NB4 (cell line): ENCODE measurements around the gene KAT2B.

Experiments
- DNase-seq: peaks from one replicate; pipeline ENCODE4 v3.0.0; 2010; ENCODE audit warnings: low read depth
- H3K4me3 ChIP-seq: one replicate; pipeline ENCODE4 v1.5.1; 2011; ENCODE audit warnings: mild to moderate bottlenecking, low read depth, low read length, moderate library complexity
- CTCF ChIP-seq: IDR thresholded peaks from one replicate; pipeline ENCODE4 v1.5.1; 2012; ENCODE audit warnings: low read depth, low read length
- MAX ChIP-seq: IDR thresholded peaks from 2 replicates; pipeline ENCODE4 v1.6.1; 2011; ENCODE audit warnings: low read depth, low read length
- MYC ChIP-seq: IDR thresholded peaks from 2 replicates; pipeline ENCODE4 v1.6.1; 2011; ENCODE audit warnings: low read depth, low read length
- POLR2A ChIP-seq: IDR thresholded peaks from 2 replicates; pipeline ENCODE4 v1.6.1; 2011; ENCODE audit warnings: mild to moderate bottlenecking; ENCODE audit not compliant: insufficient read length; ENCODE audit errors: extremely low read depth

Gene KAT2B

GRCh38 chr3:20186600-20187004, 146.4 kb downstream of the KAT2B start:
- DNase-seq = no peak
- H3K4me3 ChIP-seq = peak overlapping the region; percentile 93
- no peak for TF ChIP-seq POLR2A

- TF ChIP-seq MYC (no peak), MAX (no peak), CTCF (no peak), POLR2A (no peak)
- H3K4me3 ChIP-seq = no peak overlapping the region
- DNase-seq = no peak
These were observed 150.7 kb downstream of the KAT2B start for GRCh38 chr3:20190991-20191390.

- H3K4me3 ChIP-seq = no peak overlapping the region
- DNase-seq = no peak
- no peak for TF ChIP-seq MYC
- no peak for TF ChIP-seq MAX
- TF ChIP-seq POLR2A = no peak
- no peak for TF ChIP-seq CTCF
These were observed 154.7 kb downstream of the KAT2B start for GRCh38 chr3:20194793-20195460.

- TF ChIP-seq POLR2A = no peak
- TF ChIP-seq MYC = no peak
- no peak for TF ChIP-seq CTCF
- TF ChIP-seq MAX = no peak
- no peak for DNase-seq
- no peak overlapping the region for H3K4me3 ChIP-seq
These were observed 157.5 kb downstream of the KAT2B start for GRCh38 chr3:20197775-20198174.

- no peak for TF ChIP-seq POLR2A
- TF ChIP-seq MYC = no peak
- no peak for DNase-seq
- H3K4me3 ChIP-seq = no peak overlapping the region
These were observed 160.9 kb downstream of the KAT2B start for GRCh38 chr3:20201143-20201542.
